B cell (primary cell): ENCODE data around the gene BEND5. TPM values are rescaled to one million over a fixed set of nuclear protein-coding genes. Genes with fewer than 3 reads are reported as not detected.

Experiments
- ATAC-seq: fragments of 200-7000 bp; cut with Tn5 transposase; one replicate; pipeline ENCODE4 v1.10.0; 2021; ENCODE audit warnings: low read depth, mild to moderate bottlenecking, moderate number of reproducible peaks, moderate library complexity
- CTCF ChIA-PET: fragments of 350-600 bp; sonication (Branson Sonifier 250); formaldehyde crosslinking; loops from one replicate; lab custom pipeline; 2021; ENCODE audit warnings: antibody characterized with exemption, inconsistent platforms; lab: Charles Lee
- POLR2A ChIA-PET: fragments of 350-600 bp; sonication (Branson Sonifier 250); formaldehyde crosslinking; loops from one replicate; lab custom pipeline; 2021; ENCODE audit warnings: antibody characterized with exemption; lab: Charles Lee
- DNase-seq: peaks from one replicate; pipeline ENCODE4 v3.0.0; 2013
- H2AFZ ChIP-seq: 2 replicates; pipeline ENCODE4 v1.6.1; 2012; ENCODE audit warnings: mild to moderate bottlenecking, low read depth, low read length; ENCODE audit not compliant: insufficient read depth, poor library complexity, severe bottlenecking
- H3K27ac ChIP-seq, 2 donors: 1 replicate in 1 of 2; 2 replicates in 1 of 2; pipeline ENCODE4 v1.5.1; 2012 to 2013; ENCODE audit warnings: low read length in 2 of 2, mild to moderate bottlenecking in 2 of 2, moderate library complexity in 1 of 2
- H3K27me3 ChIP-seq, 4 experiments: fragments of 200-600 bp in 1 of 4; sonication (generic) in 1 of 4; replicated peaks in 1 of 4; 1 replicate in 2 of 4; 2 replicates in 2 of 4; pipeline versions ENCODE4 v1.6.1 to v1.7.0; 2013 to 2016; ENCODE audit warnings: low read length in 3 of 4, mild to moderate bottlenecking in 2 of 4, mixed read lengths in 1 of 4, moderate library complexity in 1 of 4; ENCODE audit not compliant: insufficient read depth in 4 of 4, control insufficient read depth in 3 of 4; ENCODE audit errors: control extremely low read depth in 1 of 4
- H3K36me3 ChIP-seq, 2 experiments: replicated peaks in 1 of 2; 1 replicate in 1 of 2; 2 replicates in 1 of 2; pipeline versions ENCODE4 v1.6.1 to v1.7.1; 2013; ENCODE audit warnings: low read length in 1 of 2; ENCODE audit not compliant: insufficient read depth in 2 of 2, control insufficient read depth in 1 of 2; ENCODE audit errors: control extremely low read depth in 1 of 2, extremely low read depth in 1 of 2
- H3K4me1 ChIP-seq, 2 donors: fragments of 200-600 bp in 1 of 2; sonication (generic) in 1 of 2; 1 replicate in 1 of 2; 2 replicates in 1 of 2; pipeline versions ENCODE4 v1.5.1 to v1.6.1; 2013 to 2017; ENCODE audit warnings: low read length in 2 of 2; ENCODE audit not compliant: control insufficient read depth in 2 of 2, insufficient read depth in 2 of 2
- H3K4me2 ChIP-seq: replicated peaks from 2 replicates; pipeline ENCODE3; 2012; ENCODE audit warnings: mild to moderate bottlenecking, low read depth, low read length; ENCODE audit not compliant: poor library complexity, severe bottlenecking
- H3K4me3 ChIP-seq, 5 experiments: fragments of 200-600 bp in 1 of 5; sonication (generic) in 1 of 5; 1 replicate in 3 of 5; 2 replicates in 2 of 5; pipeline versions ENCODE4 v1.5.1 to v1.7.0; 2011 to 2016; ENCODE audit warnings: low read length in 4 of 5, mild to moderate bottlenecking in 4 of 5, low read depth in 2 of 5, control low read depth in 1 of 5, moderate library complexity in 1 of 5; ENCODE audit not compliant: insufficient read depth in 1 of 5; ENCODE audit errors: control extremely low read depth in 1 of 5, extremely low read depth in 1 of 5
- H3K79me2 ChIP-seq: fragments of 200-600 bp; sonication (generic); one replicate; pipeline ENCODE4 v1.6.0; 2016; ENCODE audit warnings: low read length; ENCODE audit not compliant: control insufficient read depth, insufficient read depth
- H3K9ac ChIP-seq: fragments of 200-600 bp; sonication (generic); 2 replicates; pipeline ENCODE4 v1.6.1; 2017; ENCODE audit warnings: mild to moderate bottlenecking, low read length, moderate library complexity
- H3K9me3 ChIP-seq, 3 donors: one replicate each; pipeline versions ENCODE4 v1.6.1 to v1.7.1; 2013; ENCODE audit warnings: low read length in 2 of 3; ENCODE audit not compliant: control insufficient read depth in 2 of 3, insufficient read depth in 1 of 3; ENCODE audit errors: control extremely low read depth in 1 of 3
- H4K20me1 ChIP-seq: 2 replicates; pipeline ENCODE4 v1.6.0; 2012; ENCODE audit warnings: mild to moderate bottlenecking, low read length; ENCODE audit not compliant: insufficient read depth, control insufficient read depth, poor library complexity, severe bottlenecking
- H3K27ac Mint-ChIP-seq: one replicate; pipeline ENCODE4 v1.8.0; 2021; ENCODE audit warnings: mixed read lengths
- H3K27me3 Mint-ChIP-seq: one replicate; pipeline ENCODE4 v1.8.0; 2021; ENCODE audit warnings: mixed read lengths
- H3K4me1 Mint-ChIP-seq: one replicate; pipeline ENCODE4 v1.8.0; 2021; ENCODE audit warnings: mixed read lengths
- H3K4me3 Mint-ChIP-seq: one replicate; pipeline ENCODE4 v1.8.0; 2021; ENCODE audit warnings: mixed read lengths
- H3K9me3 Mint-ChIP-seq: one replicate; pipeline ENCODE4 v1.8.0; 2022; ENCODE audit warnings: mixed read lengths; ENCODE audit not compliant: insufficient read depth
- EZH2 ChIP-seq: IDR thresholded peaks from 2 replicates; pipeline ENCODE4 v1.6.1; 2012; ENCODE audit warnings: borderline replicate concordance, low read depth, mild to moderate bottlenecking, moderate library complexity, low read length; ENCODE audit not compliant: insufficient read depth, poor library complexity, severe bottlenecking
- WGBS: methylation state at CpG from one replicate; pipeline ENCODE4 v1.1.5; 2013; ENCODE audit warnings: missing lambda C conversion rate; ENCODE audit not compliant: insufficient coverage; 5-methylcytosine and 5-hydroxymethylcytosine counted together
- intact Hi-C: fragments of 100-400 bp; cut with micrococcal nuclease; formaldehyde crosslinking; loops from one replicate; pipeline ENCODE4 v1.10.0; 2022
- polyA plus RNA-seq: library from polyadenylated mRNA; depleted of rRNA; stranded (reverse); fragments of >200 nt; gene quantifications from 2 replicates; pipeline ENCODE4 v1.2.3, GENCODE V29; 2012
- total RNA-seq, 2 donors: library from RNA; stranded (reverse); fragments of 120-200 nt in 1 of 2; gene quantifications; 1 replicate in 1 of 2; 2 replicates in 1 of 2; pipeline versions ENCODE4 v1.2.3 to v1.2.4, GENCODE V29; 2013 to 2022
- TF ChIP-seq, protein P1 (sequence below): fragments of 200-600 bp; IDR thresholded peaks from one replicate; pipeline ENCODE4 v1.8.0; 2022; ENCODE audit warnings: antibody characterized with exemption, mild to moderate bottlenecking

BEND5 gene
- total and polyA plus RNA-seq, 2 donors (not counting 1 experiment from before 2014, with no cell fraction given), result 19.5 to 19.7 TPM

DNA sequence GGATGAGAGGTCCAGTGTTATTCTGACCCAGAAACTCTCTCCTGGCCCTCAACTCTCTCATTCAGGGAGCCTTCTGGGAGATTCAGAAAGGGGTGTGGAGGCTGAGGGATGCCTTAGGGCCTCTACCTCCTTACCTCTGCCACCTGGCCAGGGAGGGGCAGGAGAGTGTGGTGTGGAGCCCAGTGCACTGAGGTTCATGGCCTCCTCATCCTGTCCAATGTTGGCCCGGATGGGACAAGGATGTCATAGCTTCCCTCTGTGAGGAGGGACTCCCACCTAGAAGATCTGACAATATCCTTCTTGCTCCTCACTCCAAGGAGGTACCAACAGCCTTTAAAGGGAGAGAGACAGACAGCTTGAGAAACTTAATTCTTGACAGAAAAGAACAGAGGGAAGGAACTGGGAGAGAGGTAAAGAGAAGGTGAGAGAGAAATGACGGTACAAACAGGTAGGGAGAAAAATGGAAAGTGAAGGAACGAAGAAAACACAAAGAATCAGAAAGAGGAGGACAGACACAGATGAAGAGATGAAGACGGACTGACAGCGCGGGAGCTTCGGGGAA lies 779 bp downstream of the BEND5 start:
- CTCF ChIA-PET, result interaction anchor here (0.6 to 6.1 kb wide), 9 partner anchors 9 to 42 kb away, joined by 3 to 41 read pairs (median 3); no protein-coding TSS in a partner anchor
- Mint-ChIP-seq H3K27me3 (no peaks in the 10 kb centered on the region), H3K4me1 (peaks cover 70% of the 10 kb centered on the region), H3K4me3 (peak overlapping the region; percentile 97), H3K9me3 (no peaks in the 10 kb centered on the region), H3K27ac (peak overlapping the region; percentile 95)
- peak overlapping the region; percentile 92 for H2AFZ ChIP-seq
- peaks cover 11 to 23% of the 10 kb centered on the region in 2 experiments for H3K36me3 ChIP-seq
- intact Hi-C loops, result loop anchor here (1.0 to 2.0 kb wide), 2 partner anchors 8 to 41 kb away; no protein-coding TSS in a partner anchor
- peak overlapping the region; percentile 71 for H3K9ac ChIP-seq
- H4K20me1 ChIP-seq, result no peaks in the 10 kb centered on the region
- peaks cover 61 to 70% of the 10 kb centered on the region in 2 donors for H3K4me1 ChIP-seq
- POLR2A ChIA-PET, result interaction anchor here (0.7 to 1.7 kb wide), 3 partner anchors 15 to 23 kb away, joined by 3 to 4 read pairs (median 3); no protein-coding TSS in a partner anchor
- ATAC-seq (no peak), DNase-seq (peak; percentile 35)
- H3K27me3 ChIP-seq, result no peaks in the 10 kb centered on the region
- WGBS, result 5% methylated on average over 6 of the region's 7 CpGs
- H3K79me2 ChIP-seq, result peaks cover 63% of the 10 kb centered on the region
- peak overlapping the region; percentile 59 to 85 (median 67) for H3K4me3 ChIP-seq
- H3K9me3 ChIP-seq, result no peaks in the 10 kb centered on the region
- TF ChIP-seq, protein P1, sequence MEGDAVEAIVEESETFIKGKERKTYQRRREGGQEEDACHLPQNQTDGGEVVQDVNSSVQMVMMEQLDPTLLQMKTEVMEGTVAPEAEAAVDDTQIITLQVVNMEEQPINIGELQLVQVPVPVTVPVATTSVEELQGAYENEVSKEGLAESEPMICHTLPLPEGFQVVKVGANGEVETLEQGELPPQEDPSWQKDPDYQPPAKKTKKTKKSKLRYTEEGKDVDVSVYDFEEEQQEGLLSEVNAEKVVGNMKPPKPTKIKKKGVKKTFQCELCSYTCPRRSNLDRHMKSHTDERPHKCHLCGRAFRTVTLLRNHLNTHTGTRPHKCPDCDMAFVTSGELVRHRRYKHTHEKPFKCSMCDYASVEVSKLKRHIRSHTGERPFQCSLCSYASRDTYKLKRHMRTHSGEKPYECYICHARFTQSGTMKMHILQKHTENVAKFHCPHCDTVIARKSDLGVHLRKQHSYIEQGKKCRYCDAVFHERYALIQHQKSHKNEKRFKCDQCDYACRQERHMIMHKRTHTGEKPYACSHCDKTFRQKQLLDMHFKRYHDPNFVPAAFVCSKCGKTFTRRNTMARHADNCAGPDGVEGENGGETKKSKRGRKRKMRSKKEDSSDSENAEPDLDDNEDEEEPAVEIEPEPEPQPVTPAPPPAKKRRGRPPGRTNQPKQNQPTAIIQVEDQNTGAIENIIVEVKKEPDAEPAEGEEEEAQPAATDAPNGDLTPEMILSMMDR, result no peak
- TF ChIP-seq EZH2, result no peak
- H3K4me2 ChIP-seq, result peak overlapping the region; percentile 77
- peak overlapping the region; percentile 67 to 85 for H3K27ac ChIP-seq

DNA sequence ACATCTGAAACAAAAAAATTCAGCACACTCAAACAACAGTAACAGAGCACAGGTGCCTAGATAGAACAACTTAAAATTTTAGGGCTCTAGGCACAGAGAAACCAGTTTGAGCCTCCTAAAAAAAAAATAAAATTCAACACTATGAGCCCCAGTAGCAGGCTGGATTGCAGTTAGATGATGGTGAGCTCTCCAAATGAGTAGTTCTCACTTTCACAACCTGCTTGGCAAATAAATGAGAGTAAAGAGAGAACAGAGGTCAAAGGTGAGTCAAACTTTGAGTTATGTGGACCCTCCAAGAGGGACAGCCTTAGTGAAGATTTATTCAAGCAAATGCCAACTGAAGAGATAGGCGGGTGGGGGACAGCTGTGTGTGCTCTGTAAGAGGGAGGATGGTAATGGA lies 3.6 kb downstream of the BEND5 start:
- Histone ChIP-seq H3K9me3 (no peaks in the 10 kb centered on the region), H3K27ac (peak overlapping the region; percentile 67 to 85), H3K27me3 (no peaks in the 10 kb centered on the region), H4K20me1 (no peaks in the 10 kb centered on the region), H3K4me3 (no peak overlapping the region), H3K4me1 (peaks cover 85 to 86% of the 10 kb centered on the region in 2 donors), H3K36me3 (peaks cover 12 to 39% of the 10 kb centered on the region in 2 experiments), H3K9ac (peak overlapping the region; percentile 13), H3K4me2 (peak overlapping the region; percentile 77), H2AFZ (no peak overlapping the region), H3K79me2 (peaks cover 89% of the 10 kb centered on the region)
- no peaks in the 10 kb centered on the region for H3K9me3 Mint-ChIP-seq
- POLR2A ChIA-PET, result no interaction called here
- WGBS, result 80% methylated on average over 1 of the region's 1 CpG
- CTCF ChIA-PET, result interaction anchor here (1.1 to 6.1 kb wide), 6 partner anchors 18 to 96 kb away, joined by 3 to 41 read pairs (median 5); no protein-coding TSS in a partner anchor
- H3K4me1 Mint-ChIP-seq, result peaks cover 93% of the 10 kb centered on the region
- DNase-seq (no peak), ATAC-seq (no peak)
- peak overlapping the region; percentile 73 for H3K27ac Mint-ChIP-seq
- TF ChIP-seq EZH2, result no peak
- TF ChIP-seq, protein P1, result no peak
- no peaks in the 10 kb centered on the region for H3K27me3 Mint-ChIP-seq
- intact Hi-C loops, result no loop called here
- peak overlapping the region; percentile 14 for H3K4me3 Mint-ChIP-seq
